OCI-LY7 (cell line): ENCODE measurements around the gene ROM1. TPM values are rescaled to one million over a fixed set of nuclear protein-coding genes. Genes with fewer than 3 reads are reported as not detected.
A peak's percentile ranks its signal among the peaks of the same experiment; 100 is the strongest.

Source experiments
- BruUV-seq: library from RNA; stranded (reverse); fragments of 400-500 nt; replicated peaks from 2 replicates; lab custom pipeline; 2021; lab: Mats Ljungman, UMichigan
- CTCF ChIA-PET: fragments of 300-600 bp; sonication (Branson Sonifier 250); formaldehyde crosslinking; loops from one replicate; lab custom pipeline; 2022; ENCODE audit warnings: antibody characterized with exemption; ENCODE audit not compliant: unreplicated experiment; lab: Charles Lee
- POLR2A ChIA-PET: fragments of 300-600 bp; sonication (Branson Sonifier 250); formaldehyde crosslinking; loops from one replicate; lab custom pipeline; 2022; ENCODE audit warnings: antibody characterized with exemption; lab: Charles Lee
- DNase-seq: peaks from one replicate; pipeline ENCODE4 v3.0.0-alpha.2; 2015; ENCODE audit warnings: low spot score
- H2AFZ ChIP-seq: fragments of 200-600 bp; sonication (generic), shearing (Covaris generic); 2 replicates; pipeline ENCODE4 v1.6.1; 2014; ENCODE audit warnings: mild to moderate bottlenecking, antibody characterized with exemption, low read length, moderate library complexity
- H3K27ac ChIP-seq: fragments of 200-600 bp; sonication (generic); 2 replicates; pipeline ENCODE4 v1.5.1; 2014; ENCODE audit warnings: mixed run types, low read depth, mild to moderate bottlenecking, moderate library complexity, low read length, inconsistent platforms; ENCODE audit not compliant: poor library complexity, severe bottlenecking
- H3K36me3 ChIP-seq: fragments of 200-600 bp; sonication (generic); 2 replicates; pipeline ENCODE4 v1.6.1; 2014; ENCODE audit warnings: mild to moderate bottlenecking, antibody characterized with exemption, low read length, moderate library complexity, mixed read lengths; ENCODE audit not compliant: insufficient read depth
- H3K4me1 ChIP-seq: fragments of 200-600 bp; sonication (generic); 2 replicates; pipeline ENCODE4 v1.5.1; 2014; ENCODE audit warnings: mild to moderate bottlenecking, low read length; ENCODE audit not compliant: insufficient read depth, poor library complexity, severe bottlenecking
- H3K4me2 ChIP-seq: fragments of 200-600 bp; sonication (generic); 2 replicates; pipeline ENCODE4 v1.6.1; 2014; ENCODE audit warnings: mild to moderate bottlenecking, low read length
- H3K4me3 ChIP-seq: fragments of 200-600 bp; sonication (generic); 2 replicates; pipeline ENCODE4 v1.5.1; 2014; ENCODE audit warnings: mild to moderate bottlenecking, low read depth, low read length; ENCODE audit not compliant: poor library complexity, severe bottlenecking
- H3K79me2 ChIP-seq: fragments of 200-600 bp; sonication (generic); 2 replicates; pipeline ENCODE4 v1.6.1; 2016; ENCODE audit warnings: low read depth, mild to moderate bottlenecking, low read length, moderate library complexity, mixed read lengths; ENCODE audit not compliant: insufficient read depth
- H3K9me2 ChIP-seq: fragments of 200-600 bp; sonication (generic); 2 replicates; pipeline ENCODE4 v1.6.1; 2016; ENCODE audit warnings: mild to moderate bottlenecking, low read length, mixed read lengths; ENCODE audit not compliant: insufficient read depth
- H3K9me3 ChIP-seq: fragments of 200-600 bp; sonication (generic); 2 replicates; pipeline ENCODE4 v1.6.1; 2014; ENCODE audit warnings: mild to moderate bottlenecking, mixed run types, low read length, mixed read lengths
- H4K20me1 ChIP-seq: fragments of 200-600 bp; sonication (generic); 2 replicates; pipeline ENCODE4 v1.6.1; 2014; ENCODE audit warnings: mild to moderate bottlenecking, antibody characterized with exemption, low read length, moderate library complexity, mixed read lengths; ENCODE audit not compliant: insufficient read depth
- CTCF ChIP-seq: fragments of 200-600 bp; sonication (generic); conservative IDR thresholded peaks from 2 replicates; pipeline ENCODE4 v1.5.1; 2014; ENCODE audit warnings: mild to moderate bottlenecking, antibody characterized with exemption, low read length, moderate library complexity, mixed read lengths
- EZH2phosphoT487 ChIP-seq: fragments of 200-600 bp; sonication (generic); IDR thresholded peaks from 2 replicates; pipeline ENCODE4 v1.6.1; 2018; ENCODE audit warnings: low read depth, borderline replicate concordance, mild to moderate bottlenecking, mixed run types, antibody characterized with exemption, low read length, moderate library complexity, mixed read lengths
- intact Hi-C: fragments of 100-400 bp; cut with micrococcal nuclease; formaldehyde crosslinking; loops from one replicate; pipeline ENCODE4 v1.10.0; 2022; ENCODE audit not compliant: unreplicated experiment
- total RNA-seq, 2 experiments: library from RNA; depleted of rRNA in 1 of 2; stranded (reverse); fragments of >200 nt in 1 of 2; shearing (Covaris generic) in 1 of 2; gene quantifications; 2 replicates each; pipeline ENCODE4 v1.2.3, GENCODE V29; 2014 to 2022

The ROM1 gene
- total RNA-seq, 2 experiments from 2014 or later, result 0.69 to 2.5 TPM

- H2AFZ ChIP-seq, result no peak overlapping the region
- ChIA-PET POLR2A (interaction anchor here (1.3 kb wide), 1 partner anchor 37 kb away, joined by 3 read pairs; no protein-coding TSS in a partner anchor), CTCF (no interaction called here)
- TF ChIP-seq EZH2phosphoT487, result no peak
- no peak for TF ChIP-seq CTCF
- H3K4me3 ChIP-seq, result no peak overlapping the region
- no peak for DNase-seq
- no peaks in the 10 kb centered on the region for H3K9me3 ChIP-seq
- BruUV-seq, result no TSS peak
- no peak overlapping the region for H3K27ac ChIP-seq
- peaks cover 60% of the 10 kb centered on the region for H3K79me2 ChIP-seq
- intact Hi-C loops, result no loop called here
- peaks cover 68% of the 10 kb centered on the region for H3K36me3 ChIP-seq
- peaks cover 14% of the 10 kb centered on the region for H3K4me1 ChIP-seq
- H3K9me2 ChIP-seq, result no peaks in the 10 kb centered on the region
- H4K20me1 ChIP-seq, result no peaks in the 10 kb centered on the region
- no peak overlapping the region for H3K4me2 ChIP-seq
These were observed 31.2 kb downstream of the ROM1 start for GRCh38 chr11:62644220-62644619.

GRCh38 chr11:62645671-62645945 lies 32.6 kb downstream of the ROM1 start:
- BruUV-seq, result no TSS peak
- no peaks in the 10 kb centered on the region for H3K9me2 ChIP-seq
- H3K79me2 ChIP-seq, result peaks cover 56% of the 10 kb centered on the region
- no peaks in the 10 kb centered on the region for H3K9me3 ChIP-seq
- H2AFZ ChIP-seq, result no peak overlapping the region; the same call in 1 of the 2 replicates
- intact Hi-C loops, result no loop called here
- ChIA-PET POLR2A (interaction anchor here (0.9 to 1.7 kb wide), 7 partner anchors 9 to 35 kb away, joined by 3 to 20 read pairs (median 5); partner anchors contain the start of genes C11orf98 and CSKMT), CTCF (no interaction called here)
- H3K4me2 ChIP-seq, result peak overlapping the region; percentile 82
- H3K4me3 ChIP-seq, result peak overlapping the region; percentile 95
- H3K4me1 ChIP-seq, result peaks cover 20% of the 10 kb centered on the region
- peak; percentile 27 for DNase-seq
- no peaks in the 10 kb centered on the region for H4K20me1 ChIP-seq
- peak overlapping the region; percentile 76 for H3K27ac ChIP-seq
- TF ChIP-seq EZH2phosphoT487 (no peak), CTCF (no peak)
- peaks cover 65% of the 10 kb centered on the region for H3K36me3 ChIP-seq
